ENCODE measurements around the gene TNRC6C.

GRCh38 chr17:78072961-78073360 lies 114.5 kb downstream of the TNRC6C start:
- TF ChIP-seq CTCF (IDR thresholded peaks at IDR 0.05; ENCODE audit: borderline replicate concordance, extremely low read depth, low read length, poor library complexity, severe bottlenecking) (no peak), EZH2 (IDR thresholded peaks at IDR 0.05; ENCODE audit: borderline replicate concordance, low read depth, low read length, severe bottlenecking) (no peak)
